Dendritic cell treated with granulocyte-macrophage colony-stimulating factor and Interleukin-4, amounts not matched to agents 40 ng/mL and 50 ng/mL, for 4 days (primary cell): ENCODE results near the gene THSD7B.

Source experiments
- H3K27ac Mint-ChIP-seq: one replicate; pipeline ENCODE4 v1.8.0; 2022; ENCODE audit warnings: mild to moderate bottlenecking, mixed read lengths
- H3K27me3 Mint-ChIP-seq: one replicate; pipeline ENCODE4 v1.8.0; 2022; ENCODE audit warnings: mild to moderate bottlenecking, mixed read lengths
- H3K36me3 Mint-ChIP-seq: one replicate; pipeline ENCODE4 v1.8.0; 2022; ENCODE audit warnings: low read depth, mixed read lengths
- H3K4me1 Mint-ChIP-seq: one replicate; pipeline ENCODE4 v1.8.0; 2022; ENCODE audit warnings: low read depth, mixed read lengths
- H3K4me3 Mint-ChIP-seq: one replicate; pipeline ENCODE4 v1.8.0; 2022; ENCODE audit warnings: mild to moderate bottlenecking, moderate library complexity, mixed read lengths
- H3K9me3 Mint-ChIP-seq: one replicate; pipeline ENCODE4 v1.8.0; 2022; ENCODE audit warnings: mixed read lengths
- intact Hi-C: fragments of 100-400 bp; cut with micrococcal nuclease; formaldehyde crosslinking; loops from one replicate; pipeline ENCODE4 v1.15.0; 2022

THSD7B gene

GRCh38 chr2:136863468-136863867 lies 98.1 kb downstream of the THSD7B start:
- no peaks in the 10 kb centered on the region for H3K4me1 Mint-ChIP-seq
- H3K36me3 Mint-ChIP-seq = no peaks in the 10 kb centered on the region
- H3K9me3 Mint-ChIP-seq = no peaks in the 10 kb centered on the region
- no peak overlapping the region for H3K27ac Mint-ChIP-seq
- H3K4me3 Mint-ChIP-seq = no peak overlapping the region
- H3K27me3 Mint-ChIP-seq = no peaks in the 10 kb centered on the region
- intact Hi-C loops = no loop called here

GRCh38 chr2:136863874-136864273 lies 98.5 kb downstream of the THSD7B start:
- H3K4me3 Mint-ChIP-seq = no peak overlapping the region
- no peaks in the 10 kb centered on the region for H3K36me3 Mint-ChIP-seq
- no peaks in the 10 kb centered on the region for H3K27me3 Mint-ChIP-seq
- no peaks in the 10 kb centered on the region for H3K9me3 Mint-ChIP-seq
- H3K27ac Mint-ChIP-seq = no peak overlapping the region
- intact Hi-C loops = no loop called here
- H3K4me1 Mint-ChIP-seq = no peaks in the 10 kb centered on the region

- H3K27ac Mint-ChIP-seq = no peak overlapping the region
- H3K4me1 Mint-ChIP-seq = no peaks in the 10 kb centered on the region
Observed at GRCh38 chr2:136871424-136871823, 106.1 kb downstream of the THSD7B start.

GRCh38 chr2:136874258-136874657 lies 108.9 kb downstream of the THSD7B start:
- H3K36me3 Mint-ChIP-seq = no peaks in the 10 kb centered on the region
- no peaks in the 10 kb centered on the region for H3K4me1 Mint-ChIP-seq
- intact Hi-C loops = no loop called here
- no peaks in the 10 kb centered on the region for H3K9me3 Mint-ChIP-seq
- H3K4me3 Mint-ChIP-seq = no peak overlapping the region
- H3K27me3 Mint-ChIP-seq = no peaks in the 10 kb centered on the region
- no peak overlapping the region for H3K27ac Mint-ChIP-seq

More at GRCh38 chr2:136871424-136871823, 106.1 kb downstream of the THSD7B start:
- H3K4me3 Mint-ChIP-seq = no peak overlapping the region
- intact Hi-C loops = no loop called here
- H3K27me3 Mint-ChIP-seq = no peaks in the 10 kb centered on the region
- H3K9me3 Mint-ChIP-seq = no peaks in the 10 kb centered on the region
- no peaks in the 10 kb centered on the region for H3K36me3 Mint-ChIP-seq

GRCh38 chr2:136891100-136891499 lies 125.8 kb downstream of the THSD7B start:
- intact Hi-C loops = no loop called here
- Mint-ChIP-seq H3K4me3 (no peak overlapping the region), H3K9me3 (no peaks in the 10 kb centered on the region), H3K4me1 (no peaks in the 10 kb centered on the region), H3K27ac (no peak overlapping the region), H3K27me3 (no peaks in the 10 kb centered on the region), H3K36me3 (no peaks in the 10 kb centered on the region)

GRCh38 chr2:136894007-136894634 lies 128.8 kb downstream of the THSD7B start:
- Mint-ChIP-seq H3K36me3 (no peaks in the 10 kb centered on the region), H3K9me3 (no peaks in the 10 kb centered on the region), H3K27ac (no peak overlapping the region), H3K4me3 (no peak overlapping the region), H3K4me1 (no peaks in the 10 kb centered on the region), H3K27me3 (no peaks in the 10 kb centered on the region)
- intact Hi-C loops = no loop called here

GRCh38 chr2:136901732-136902131 lies 136.4 kb downstream of the THSD7B start:
- H3K36me3 Mint-ChIP-seq = no peaks in the 10 kb centered on the region
- no peak overlapping the region for H3K4me3 Mint-ChIP-seq
- H3K4me1 Mint-ChIP-seq = no peaks in the 10 kb centered on the region
- intact Hi-C loops = no loop called here
- no peaks in the 10 kb centered on the region for H3K27me3 Mint-ChIP-seq
- H3K9me3 Mint-ChIP-seq = no peaks in the 10 kb centered on the region
- H3K27ac Mint-ChIP-seq = no peak overlapping the region

- Mint-ChIP-seq H3K36me3 (no peaks in the 10 kb centered on the region), H3K27ac (no peak overlapping the region), H3K27me3 (no peaks in the 10 kb centered on the region), H3K9me3 (no peaks in the 10 kb centered on the region), H3K4me1 (no peaks in the 10 kb centered on the region), H3K4me3 (no peak overlapping the region)
- intact Hi-C loops = no loop called here
Observed at GRCh38 chr2:136905779-136906178, 140.4 kb downstream of the THSD7B start.

- Mint-ChIP-seq H3K4me1 (no peaks in the 10 kb centered on the region), H3K36me3 (no peaks in the 10 kb centered on the region), H3K9me3 (peaks cover 8% of the 10 kb centered on the region), H3K27me3 (no peaks in the 10 kb centered on the region), H3K4me3 (no peak overlapping the region), H3K27ac (no peak overlapping the region)
- intact Hi-C loops = loop anchor here (10.0 kb wide), 1 partner anchor 245 kb away; no protein-coding TSS in a partner anchor
Observed at GRCh38 chr2:136909777-136910176, 144.4 kb downstream of the THSD7B start.

- Mint-ChIP-seq H3K27ac (no peak overlapping the region), H3K9me3 (peaks cover 19% of the 10 kb centered on the region), H3K4me1 (no peaks in the 10 kb centered on the region), H3K4me3 (no peak overlapping the region), H3K27me3 (no peaks in the 10 kb centered on the region), H3K36me3 (no peaks in the 10 kb centered on the region)
- intact Hi-C loops = loop anchor here (10.0 kb wide), 1 partner anchor 239 kb away; no protein-coding TSS in a partner anchor
Observed at GRCh38 chr2:136916131-136916530, 150.8 kb downstream of the THSD7B start.

GRCh38 chr2:136917411-136917881 lies 152.1 kb downstream of the THSD7B start:
- no peaks in the 10 kb centered on the region for H3K36me3 Mint-ChIP-seq
- no peak overlapping the region for H3K4me3 Mint-ChIP-seq
- H3K27me3 Mint-ChIP-seq = no peaks in the 10 kb centered on the region
- intact Hi-C loops = loop anchor here (10.0 kb wide), 1 partner anchor 237 kb away; no protein-coding TSS in a partner anchor
- H3K9me3 Mint-ChIP-seq = peaks cover 10% of the 10 kb centered on the region
- no peaks in the 10 kb centered on the region for H3K4me1 Mint-ChIP-seq
- H3K27ac Mint-ChIP-seq = no peak overlapping the region

GRCh38 chr2:136919682-136920081 lies 154.3 kb downstream of the THSD7B start:
- H3K27me3 Mint-ChIP-seq = no peaks in the 10 kb centered on the region
- no peak overlapping the region for H3K4me3 Mint-ChIP-seq
- H3K4me1 Mint-ChIP-seq = no peaks in the 10 kb centered on the region
- H3K9me3 Mint-ChIP-seq = peaks cover 18% of the 10 kb centered on the region
- no peaks in the 10 kb centered on the region for H3K36me3 Mint-ChIP-seq
- intact Hi-C loops = loop anchor here (10.0 kb wide), 1 partner anchor 235 kb away; no protein-coding TSS in a partner anchor
- H3K27ac Mint-ChIP-seq = no peak overlapping the region

- Mint-ChIP-seq H3K4me1 (no peaks in the 10 kb centered on the region), H3K4me3 (no peak overlapping the region), H3K27me3 (no peaks in the 10 kb centered on the region), H3K36me3 (no peaks in the 10 kb centered on the region), H3K27ac (no peak overlapping the region), H3K9me3 (peaks cover 22% of the 10 kb centered on the region)
- intact Hi-C loops = no loop called here
Observed at GRCh38 chr2:136920652-136921333, 155.4 kb downstream of the THSD7B start.

GRCh38 chr2:136927156-136927555 lies 161.8 kb downstream of the THSD7B start:
- Mint-ChIP-seq H3K27ac (no peak overlapping the region), H3K36me3 (no peaks in the 10 kb centered on the region), H3K27me3 (no peaks in the 10 kb centered on the region), H3K4me3 (no peak overlapping the region), H3K9me3 (peaks cover 19% of the 10 kb centered on the region), H3K4me1 (no peaks in the 10 kb centered on the region)
- intact Hi-C loops = no loop called here
